Muscle of leg (tissue), 11 donors: ENCODE data around the gene LTB4R. TPM values are rescaled to one million over a fixed set of nuclear protein-coding genes. Genes with fewer than 3 reads are reported as not detected.
"Not testable (repeated sequence)": the region's sequence is repeated elsewhere in the genome, so short reads cannot be mapped to it uniquely, and the experiment has no call there.

ENCODE experiments used
- DNase-seq: peaks from one replicate; pipeline ENCODE4 v3.0.0; 2013
- H3K27ac ChIP-seq: one replicate; pipeline ENCODE4 v1.5.1; 2013; ENCODE audit warnings: mild to moderate bottlenecking, low read length, control low read depth
- H3K27me3 ChIP-seq: one replicate; pipeline ENCODE4 v1.6.1; 2013; ENCODE audit warnings: low read length; ENCODE audit not compliant: control insufficient read depth, insufficient read depth
- H3K36me3 ChIP-seq: one replicate; pipeline ENCODE4 v1.6.1; 2013; ENCODE audit warnings: low read length; ENCODE audit not compliant: control insufficient read depth, insufficient read depth
- H3K4me1 ChIP-seq: one replicate; pipeline ENCODE4 v1.6.1; 2013; ENCODE audit warnings: low read length; ENCODE audit not compliant: control insufficient read depth, insufficient read depth
- H3K4me3 ChIP-seq: one replicate; pipeline ENCODE4 v1.5.1; 2013; ENCODE audit warnings: low read length, control low read depth
- H3K9me3 ChIP-seq: replicated peaks from 2 replicates; pipeline ENCODE4 v1.6.1; 2013; ENCODE audit warnings: low read depth, low read length; ENCODE audit not compliant: control insufficient read depth
- WGBS: methylation state at CpG from one replicate; pipeline ENCODE4 v1.1.5; 2013; ENCODE audit warnings: missing lambda C conversion rate; ENCODE audit not compliant: insufficient coverage; 5-methylcytosine and 5-hydroxymethylcytosine counted together
- polyA plus RNA-seq, 8 donors: library from polyadenylated mRNA; unstranded; fragments of 120-200 nt; gene quantifications; one replicate each; pipeline versions ENCODE4 v1.2.1 to v1.2.3, GENCODE V29; 2013; ENCODE audit warnings: inconsistent platforms in 1 of 8, low replicate concordance in 1 of 8; ENCODE audit not compliant: insufficient read length in 8 of 8, insufficient read depth in 1 of 8
- total RNA-seq: library from RNA; stranded (reverse); fragments of 120-200 nt; gene quantifications from one replicate; pipeline ENCODE4 v1.2.4, GENCODE V29; 2013

Gene LTB4R
- total and polyA plus RNA-seq, 9 donors, result 2.1 to 5.9 (median 3.3) TPM

DNA sequence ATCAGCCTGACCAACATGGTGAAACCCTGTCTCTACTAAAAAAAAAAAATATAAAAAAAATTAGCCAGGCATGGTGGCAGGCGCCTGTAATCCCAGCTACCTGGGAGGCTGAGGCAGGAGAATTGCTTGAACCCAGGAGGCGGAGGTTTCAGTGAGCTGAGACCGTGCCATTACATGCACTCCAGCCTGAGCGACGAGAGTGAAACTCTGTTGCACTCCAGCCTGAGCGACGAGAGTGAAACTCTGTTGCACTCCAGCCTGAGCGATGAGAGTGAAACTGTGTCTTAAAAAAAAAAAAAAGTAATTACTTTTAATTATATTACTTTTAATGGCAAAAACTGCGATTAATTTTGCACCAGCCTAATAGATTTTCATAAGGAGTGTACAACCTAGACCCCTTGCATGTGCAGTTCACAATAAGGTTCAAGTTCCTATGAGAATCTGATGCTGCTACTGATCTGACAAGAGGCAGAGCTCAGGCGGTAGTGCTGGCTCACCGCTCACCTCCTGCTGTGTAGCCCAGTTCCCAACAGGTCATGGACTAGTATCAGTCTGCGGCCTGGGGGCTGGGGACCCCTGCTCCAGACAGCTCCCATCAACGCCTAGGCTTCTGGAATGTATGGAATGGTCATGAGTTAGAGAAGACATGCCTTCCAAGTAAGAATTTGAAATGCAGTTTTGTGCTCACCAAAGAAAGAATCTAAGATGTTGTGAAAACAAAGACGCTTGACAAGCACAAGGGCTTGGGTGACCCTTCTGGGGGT, 10.1 kb downstream of the LTB4R start:
- Histone ChIP-seq H3K9me3 (no peaks in the 10 kb centered on the region), H3K4me1 (no peaks in the 10 kb centered on the region), H3K27me3 (peaks cover 27% of the 10 kb centered on the region), H3K36me3 (no peaks in the 10 kb centered on the region), H3K4me3 (no peak overlapping the region), H3K27ac (no peak overlapping the region)
- 73% methylated on average over 7 of the region's 14 CpGs for WGBS
- no peak for DNase-seq

DNA sequence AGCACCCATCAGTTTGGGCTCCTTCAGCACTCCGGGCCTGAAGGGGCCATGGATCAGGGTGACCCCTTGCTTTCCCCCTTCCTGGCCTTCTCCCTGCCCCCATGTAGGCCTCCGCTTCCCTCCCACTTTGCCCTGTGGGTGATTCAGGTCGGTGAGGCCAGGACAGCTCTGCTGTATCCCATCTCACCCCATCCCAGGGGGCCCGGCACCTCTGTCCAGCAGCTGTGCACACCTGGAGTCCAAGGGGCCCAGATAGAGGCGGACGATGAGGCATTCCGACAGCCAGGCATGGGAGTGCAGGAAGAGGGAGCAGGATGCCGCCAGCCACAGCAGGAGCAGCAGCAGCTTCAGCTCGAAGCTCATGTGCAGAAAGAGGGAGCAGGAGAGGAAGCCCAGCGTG, 11.4 kb downstream of the LTB4R start:
- peaks cover 4% of the 10 kb centered on the region for H3K4me1 ChIP-seq
- H3K36me3 ChIP-seq, result no peaks in the 10 kb centered on the region
- H3K27ac ChIP-seq, result no peak overlapping the region
- no peaks in the 10 kb centered on the region for H3K9me3 ChIP-seq
- no peak overlapping the region for H3K4me3 ChIP-seq
- 37% methylated on average over 6 of the region's 10 CpGs for whole genome bisulfite sequencing
- no peak for DNase-seq
- H3K27me3 ChIP-seq, result peaks cover 18% of the 10 kb centered on the region

DNA sequence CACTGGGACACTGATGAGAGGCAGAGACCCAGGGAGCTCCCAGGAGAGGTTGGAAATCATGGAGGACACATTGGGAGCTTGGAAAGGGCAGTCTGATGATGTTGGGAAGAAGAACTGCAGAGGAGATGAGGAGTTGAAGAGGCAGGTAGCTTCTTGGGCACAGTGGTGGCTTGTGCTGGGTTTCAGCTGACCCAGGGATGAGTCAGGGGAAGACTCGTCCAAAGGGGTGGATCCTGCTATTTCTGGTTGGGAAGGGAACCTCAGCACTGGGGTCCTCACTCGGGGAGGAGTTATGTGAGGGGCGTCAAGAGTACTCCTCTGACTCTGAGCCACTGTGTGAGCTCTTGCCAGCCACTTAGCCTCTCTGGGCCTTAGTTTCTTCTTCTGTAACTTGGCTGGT, 12.0 kb downstream of the LTB4R start:
- DNase-seq, result no peak
- H3K4me3 ChIP-seq, result no peak overlapping the region
- WGBS, result 34% methylated on average over 3 of the region's 3 CpGs
- H3K9me3 ChIP-seq, result no peaks in the 10 kb centered on the region
- no peak overlapping the region for H3K27ac ChIP-seq
- peaks cover 14% of the 10 kb centered on the region for H3K27me3 ChIP-seq
- H3K4me1 ChIP-seq, result peaks cover 4% of the 10 kb centered on the region
- no peaks in the 10 kb centered on the region for H3K36me3 ChIP-seq

DNA sequence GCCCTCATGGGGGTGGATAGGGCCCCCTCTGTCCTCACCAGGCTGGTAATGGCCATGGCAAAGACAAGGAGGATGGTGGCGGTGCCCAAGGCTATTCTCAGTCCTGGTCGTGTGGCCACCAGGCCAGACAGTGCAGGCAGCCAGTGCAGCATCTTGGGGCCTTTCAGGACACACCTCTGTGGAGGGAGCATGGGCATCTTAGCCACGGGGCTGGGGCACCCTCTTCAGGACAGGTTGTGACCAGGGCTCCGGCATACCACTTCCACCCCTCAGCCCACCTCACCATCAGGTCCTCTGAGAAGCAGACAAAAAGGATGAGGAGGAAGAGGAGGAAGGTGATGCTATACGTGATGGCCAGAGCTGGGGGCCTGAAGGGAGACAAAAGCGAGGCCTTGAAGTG, 12.7 kb downstream of the LTB4R start:
- no peaks in the 10 kb centered on the region for H3K9me3 ChIP-seq
- no peaks in the 10 kb centered on the region for H3K36me3 ChIP-seq
- H3K4me3 ChIP-seq, result no peak overlapping the region
- DNase-seq, result no peak
- H3K27ac ChIP-seq, result no peak overlapping the region
- H3K27me3 ChIP-seq, result peaks cover 7% of the 10 kb centered on the region
- H3K4me1 ChIP-seq, result peaks cover 4% of the 10 kb centered on the region
- WGBS, result 67% methylated on average over 4 of the region's 6 CpGs

DNA sequence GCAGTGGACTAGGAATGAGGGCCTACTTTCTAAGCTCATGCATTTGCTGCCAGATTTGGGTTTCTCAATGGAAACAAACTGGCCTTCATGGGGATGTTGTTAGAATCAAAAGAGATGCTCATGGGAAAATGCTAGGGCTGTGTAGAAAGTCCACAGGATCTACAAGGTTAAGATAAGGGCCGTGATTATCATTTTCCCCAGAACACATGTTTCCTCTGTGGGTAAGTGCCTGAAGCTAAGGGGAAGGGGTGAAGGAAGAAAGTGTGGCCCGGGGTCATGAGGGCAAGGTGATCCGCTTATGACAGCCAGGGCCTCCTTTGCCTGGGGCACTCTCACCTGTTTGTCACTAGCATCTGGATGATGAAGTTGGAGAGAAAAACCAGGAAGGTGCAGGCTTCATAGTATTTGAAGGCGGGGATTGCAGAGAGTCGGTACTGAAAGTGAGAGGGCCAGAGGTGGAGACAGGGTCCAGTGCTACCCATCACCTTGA, 13.8 kb downstream of the LTB4R start:
- no peaks in the 10 kb centered on the region for H3K27me3 ChIP-seq
- H3K4me3 ChIP-seq, result no peak overlapping the region
- no peaks in the 10 kb centered on the region for H3K36me3 ChIP-seq
- DNase-seq, result no peak
- no peak overlapping the region for H3K27ac ChIP-seq
- no peaks in the 10 kb centered on the region for H3K9me3 ChIP-seq
- H3K4me1 ChIP-seq, result peaks cover 4% of the 10 kb centered on the region
- 63% methylated on average over 4 of the region's 5 CpGs for WGBS

DNA sequence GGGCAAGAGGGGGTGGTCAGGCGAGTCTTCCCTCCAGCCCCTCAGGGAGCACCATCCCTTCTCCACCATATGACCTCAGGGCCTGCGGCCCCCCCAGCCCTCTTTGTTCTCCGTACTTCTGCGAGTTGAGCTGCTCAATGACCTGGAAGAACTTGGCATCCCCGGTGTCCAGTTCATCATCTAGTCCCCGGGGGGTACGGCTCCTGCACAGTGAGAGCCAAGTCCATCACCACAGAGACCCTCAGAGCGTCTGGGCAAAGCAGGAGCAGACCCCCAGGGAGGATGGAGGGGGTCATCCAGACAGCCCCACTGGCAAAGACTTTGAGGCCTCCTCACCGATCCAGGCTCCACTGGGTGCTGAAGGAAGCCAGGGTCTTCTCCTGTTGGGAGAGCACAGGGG, 14.7 kb downstream of the LTB4R start:
- no peak overlapping the region for H3K4me3 ChIP-seq
- H3K4me1 ChIP-seq, result peaks cover 4% of the 10 kb centered on the region
- H3K9me3 ChIP-seq, result no peaks in the 10 kb centered on the region
- peaks cover 3% of the 10 kb centered on the region for H3K27me3 ChIP-seq
- no peaks in the 10 kb centered on the region for H3K36me3 ChIP-seq
- no peak for DNase-seq
- no peak overlapping the region for H3K27ac ChIP-seq
- WGBS, result 66% methylated on average over 8 of the region's 9 CpGs

DNA sequence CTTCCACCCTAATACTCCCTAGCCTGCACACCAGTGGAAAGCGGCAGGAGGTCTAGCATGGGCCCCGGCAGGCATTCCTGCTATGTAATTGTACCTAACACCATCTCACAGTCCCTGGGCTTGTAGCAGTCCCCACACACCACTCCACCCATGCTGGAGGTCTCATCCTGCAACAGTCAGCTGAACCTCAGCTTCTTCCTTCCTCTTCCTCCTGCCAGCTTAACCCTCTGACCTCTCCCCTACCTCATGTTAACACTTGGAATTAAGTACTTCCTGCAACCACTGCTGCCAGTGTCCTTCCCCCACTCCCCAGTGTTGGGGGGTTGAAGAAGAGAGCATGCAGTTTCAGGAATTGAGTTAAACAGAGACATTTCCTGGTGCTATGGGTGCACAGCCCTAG, 16.0 kb downstream of the LTB4R start:
- Histone ChIP-seq H3K4me3 (no peak overlapping the region), H3K9me3 (no peaks in the 10 kb centered on the region), H3K27ac (no peak overlapping the region), H3K36me3 (no peaks in the 10 kb centered on the region), H3K4me1 (peaks cover 10% of the 10 kb centered on the region), H3K27me3 (peaks cover 15% of the 10 kb centered on the region)
- DNase-seq, result peak; percentile 39
- 58% methylated on average over 2 of the region's 2 CpGs for WGBS

DNA sequence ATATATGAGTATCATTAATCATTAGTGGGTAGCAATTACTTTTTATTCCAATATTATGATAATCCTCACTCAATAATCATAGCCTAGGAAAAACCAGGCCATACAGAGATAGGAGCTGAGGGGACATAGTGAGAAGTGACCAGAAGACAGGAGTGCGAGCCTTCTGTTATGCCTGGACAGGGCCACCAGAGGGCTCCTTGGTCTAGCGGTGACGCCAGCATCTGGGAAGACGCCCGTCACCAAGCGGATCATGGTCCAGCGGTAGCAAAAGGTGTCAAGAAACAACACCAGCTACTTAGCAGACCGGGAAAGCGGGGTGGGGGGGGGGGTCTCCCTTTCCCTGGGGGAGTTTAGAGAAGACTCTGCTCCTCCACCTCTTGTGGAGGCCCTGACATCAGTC, 16.6 kb downstream of the LTB4R start:
- not testable (repeated sequence) for H3K36me3 ChIP-seq, H3K9me3 ChIP-seq, H3K4me3 ChIP-seq, H3K27ac ChIP-seq
- Histone ChIP-seq H3K4me1 (peaks cover 16% of the 10 kb centered on the region), H3K27me3 (peaks cover 21% of the 10 kb centered on the region)
- WGBS, result 0% methylated on average over 1 of the region's 9 CpGs
- peak; percentile 41 for DNase-seq

DNA sequence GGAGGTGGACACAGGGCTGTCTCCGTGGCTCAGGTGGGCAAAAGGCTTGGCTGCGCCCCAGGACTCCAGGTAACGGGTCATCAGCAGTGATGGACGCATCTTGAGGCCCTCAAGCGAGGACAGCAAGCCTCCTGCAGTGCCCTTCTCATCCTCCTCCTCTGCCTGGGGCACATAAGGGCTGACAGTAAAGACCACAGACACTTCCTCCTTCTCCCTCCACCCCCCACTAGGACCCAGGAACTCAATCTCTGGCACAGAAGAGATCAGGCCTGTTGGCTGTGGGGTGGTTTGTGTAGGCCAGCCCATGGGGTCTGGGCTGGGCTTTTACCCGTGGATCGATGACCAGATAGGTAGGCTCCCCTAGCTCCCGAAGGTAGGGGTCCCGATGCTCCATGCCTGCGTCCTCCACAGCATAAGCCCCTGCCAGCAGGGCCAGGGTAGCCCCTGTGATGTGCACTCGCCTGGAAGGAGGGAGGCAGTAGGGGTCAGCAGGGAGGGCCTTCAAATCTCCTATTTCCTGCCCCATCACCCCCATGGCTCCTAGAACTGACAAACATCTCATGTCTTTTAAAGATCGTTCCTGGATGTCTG, 17.9 kb downstream of the LTB4R start:
- Histone ChIP-seq H3K27me3 (peaks cover 34% of the 10 kb centered on the region), H3K36me3 (no peaks in the 10 kb centered on the region), H3K4me1 (peaks cover 21% of the 10 kb centered on the region), H3K4me3 (no peak overlapping the region), H3K27ac (no peak overlapping the region), H3K9me3 (no peaks in the 10 kb centered on the region)
- WGBS, result 89% methylated on average over 5 of the region's 12 CpGs
- DNase-seq, result no peak

DNA sequence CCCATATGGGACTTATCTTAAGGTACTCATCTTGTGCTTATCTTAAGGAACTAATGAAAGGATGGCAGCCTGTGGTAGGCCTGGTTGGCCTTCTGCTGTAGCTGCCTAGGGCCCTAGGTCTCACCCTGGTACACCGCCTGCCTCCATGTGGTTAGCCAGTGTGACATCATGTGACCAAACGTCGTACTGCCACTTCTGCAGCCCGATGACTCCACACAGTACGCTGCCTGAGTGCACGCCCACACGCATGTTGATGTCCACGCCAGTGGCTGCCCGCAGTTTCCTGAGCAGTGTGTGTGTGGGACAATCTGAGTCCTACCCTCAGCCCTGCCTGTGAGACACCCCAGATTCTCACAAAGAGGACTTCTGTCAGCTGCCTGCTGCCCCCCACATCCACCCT, 18.4 kb downstream of the LTB4R start:
- Histone ChIP-seq H3K27me3 (peaks cover 40% of the 10 kb centered on the region), H3K4me1 (peaks cover 27% of the 10 kb centered on the region), H3K27ac (no peak overlapping the region), H3K36me3 (no peaks in the 10 kb centered on the region), H3K4me3 (no peak overlapping the region), H3K9me3 (no peaks in the 10 kb centered on the region)
- DNase-seq, result peak; percentile 39
- WGBS, result 83% methylated on average over 9 of the region's 9 CpGs
